Mammary epithelial cell (primary cell): ENCODE measurements around the gene PCDHGA11.

ENCODE experiments used
- EZH2 ChIP-seq: IDR thresholded peaks from 2 replicates; pipeline ENCODE4 v1.6.1; 2012; ENCODE audit warnings: low read length, inconsistent platforms, borderline replicate concordance
- TF ChIP-seq, protein P1 (sequence below), 2 donors: IDR thresholded peaks in 1 of 2; conservative IDR thresholded peaks in 1 of 2; 2 replicates each; pipeline ENCODE4 v1.5.1; 2011 to 2012; ENCODE audit warnings: inconsistent platforms in 2 of 2, low read length in 2 of 2, mild to moderate bottlenecking in 2 of 2, control low read depth in 1 of 2, low read depth in 1 of 2; ENCODE audit not compliant: insufficient read depth in 1 of 2; ENCODE audit errors: extremely low read depth in 1 of 2

DNA sequence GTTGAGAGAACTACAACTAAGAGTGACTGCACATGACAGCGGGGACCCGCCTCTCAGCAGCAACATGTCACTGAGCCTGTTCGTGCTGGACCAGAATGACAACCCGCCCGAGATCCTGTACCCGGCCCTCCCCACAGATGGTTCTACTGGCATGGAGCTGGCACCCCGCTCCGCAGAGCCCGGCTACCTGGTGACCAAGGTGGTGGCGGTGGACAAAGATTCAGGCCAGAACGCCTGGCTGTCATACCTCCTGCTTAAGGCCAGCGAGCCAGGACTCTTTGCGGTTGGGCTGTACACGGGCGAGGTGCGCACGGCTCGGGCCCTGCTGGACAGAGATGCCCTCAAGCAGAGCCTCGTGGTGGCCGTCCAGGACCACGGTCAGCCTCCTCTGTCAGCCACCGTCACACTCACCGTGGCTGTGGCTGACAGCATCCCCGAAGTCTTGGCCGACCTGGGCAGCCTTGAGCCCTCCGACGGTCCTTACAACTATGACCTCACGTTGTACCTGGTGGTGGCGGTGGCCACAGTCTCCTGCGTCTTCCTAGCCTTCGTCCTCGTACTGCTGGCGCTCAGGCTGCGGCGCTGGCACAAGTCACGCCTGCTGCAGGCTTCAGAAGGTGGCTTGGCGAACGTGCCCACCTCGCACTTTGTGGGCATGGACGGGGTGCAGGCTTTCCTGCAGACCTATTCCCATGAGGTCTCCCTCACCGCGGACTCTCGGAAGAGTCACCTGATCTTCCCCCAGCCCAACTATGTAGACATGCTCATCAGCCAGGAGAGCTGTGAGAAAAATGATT, 36.2 kb upstream of the PCDHGA11 start:
- TF ChIP-seq, protein P1, sequence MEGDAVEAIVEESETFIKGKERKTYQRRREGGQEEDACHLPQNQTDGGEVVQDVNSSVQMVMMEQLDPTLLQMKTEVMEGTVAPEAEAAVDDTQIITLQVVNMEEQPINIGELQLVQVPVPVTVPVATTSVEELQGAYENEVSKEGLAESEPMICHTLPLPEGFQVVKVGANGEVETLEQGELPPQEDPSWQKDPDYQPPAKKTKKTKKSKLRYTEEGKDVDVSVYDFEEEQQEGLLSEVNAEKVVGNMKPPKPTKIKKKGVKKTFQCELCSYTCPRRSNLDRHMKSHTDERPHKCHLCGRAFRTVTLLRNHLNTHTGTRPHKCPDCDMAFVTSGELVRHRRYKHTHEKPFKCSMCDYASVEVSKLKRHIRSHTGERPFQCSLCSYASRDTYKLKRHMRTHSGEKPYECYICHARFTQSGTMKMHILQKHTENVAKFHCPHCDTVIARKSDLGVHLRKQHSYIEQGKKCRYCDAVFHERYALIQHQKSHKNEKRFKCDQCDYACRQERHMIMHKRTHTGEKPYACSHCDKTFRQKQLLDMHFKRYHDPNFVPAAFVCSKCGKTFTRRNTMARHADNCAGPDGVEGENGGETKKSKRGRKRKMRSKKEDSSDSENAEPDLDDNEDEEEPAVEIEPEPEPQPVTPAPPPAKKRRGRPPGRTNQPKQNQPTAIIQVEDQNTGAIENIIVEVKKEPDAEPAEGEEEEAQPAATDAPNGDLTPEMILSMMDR (conservative IDR thresholded peaks at IDR 0.05 in 1 of 2, IDR thresholded peaks at IDR 0.05 in 1 of 2; ENCODE audit: extremely low read depth in 1 of 2, insufficient read depth in 1 of 2, low read depth in 1 of 2, low read length in 2 of 2) = no peak
- TF ChIP-seq EZH2 = no peak
